ENCODE results near the gene MLF1. TPM values are rescaled to one million over a fixed set of nuclear protein-coding genes. Genes with fewer than 3 reads are reported as not detected.

MLF1 gene
- total RNA-seq, 4 donors from 2014 or later, result 4.0 to 6.2 (median 4.5) TPM

GRCh38 chr3:158640646-158641045 lies 69.7 kb downstream of the MLF1 start:
- TF ChIP-seq CTCF (IDR thresholded peaks at IDR 0.05; ENCODE audit: low read depth), result no peak

GRCh38 chr3:158642005-158642404 lies 71.0 kb downstream of the MLF1 start:
- no peak for TF ChIP-seq CTCF (IDR thresholded peaks at IDR 0.05; ENCODE audit: low read depth)

- no peak for TF ChIP-seq CTCF (IDR thresholded peaks at IDR 0.05; ENCODE audit: low read depth)
Measured at GRCh38 chr3:158642474-158643210, 71.6 kb downstream of the MLF1 start.

- TF ChIP-seq CTCF (IDR thresholded peaks at IDR 0.05; ENCODE audit: low read depth), result no peak
Measured at GRCh38 chr3:158644345-158644908, 73.4 kb downstream of the MLF1 start, which contains the start of gene GFM1. Gene GFM1, plus strand, starts transcription at chr3:158644527. Its CDS starts 108 bp downstream, at chr3:158644635.

GRCh38 chr3:158649791-158650190 lies 78.8 kb downstream of the MLF1 start:
- no peak for TF ChIP-seq CTCF (IDR thresholded peaks at IDR 0.05; ENCODE audit: low read depth)

DNA sequence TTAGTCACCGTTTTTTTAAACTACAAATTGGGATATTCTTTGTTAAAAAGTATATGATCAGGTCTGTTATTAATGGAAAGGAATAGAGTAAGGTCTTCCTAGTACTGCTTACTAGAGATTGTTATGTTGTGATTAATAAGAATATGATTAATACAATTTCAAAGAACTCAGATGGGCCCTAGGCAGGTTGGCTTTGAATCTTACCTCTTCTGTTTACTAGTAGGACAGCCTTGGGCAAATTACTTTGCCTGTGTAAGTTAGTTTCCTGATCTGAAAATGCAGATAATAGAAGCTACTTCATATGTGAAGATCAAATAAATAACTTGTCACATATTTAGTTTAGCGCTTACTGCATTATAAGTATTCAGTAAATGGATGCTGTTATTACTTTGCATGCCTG lies 80.2 kb downstream of the MLF1 start:
- no peak for TF ChIP-seq CTCF (IDR thresholded peaks at IDR 0.05; ENCODE audit: low read depth)

- TF ChIP-seq CTCF (IDR thresholded peaks at IDR 0.05; ENCODE audit: low read depth), result no peak
Measured at GRCh38 chr3:158652463-158652862, 81.5 kb downstream of the MLF1 start.

Small RNA genes lying within 50 kb of the gene (small RNA-seq; reads per million reads assigned to genes)
- gene AC025033.1, result not detected

Other genes with a start within 250 kb of the MLF1 start
- 10 to 100 TPM; 34.2 to 62.4 (median 49.0) TPM for gene GFM1, start 73.3 kb downstream of the MLF1 start, total RNA-seq
- 10 to 100 TPM; 13.2 to 28.0 (median 15.2) TPM for gene LXN, start 101.5 kb downstream of the MLF1 start, total RNA-seq
- gene RARRES1, start 161.3 kb downstream of the MLF1 start, total RNA-seq, result 10 to 100 TPM in 1 of 4 donors, 1 to 10 TPM in 3; 6.2 to 39.9 (median 8.2) TPM
- 100 to 1,000 TPM in 3 of 4 donors, 10 to 100 TPM in 1; 61.2 to 282 (median 143) TPM for gene MFSD1, start 230.9 kb downstream of the MLF1 start, total RNA-seq